Keratinocyte (primary cell): Measurements from ENCODE around the gene EPHA6.

Source experiments
- CTCF ChIP-seq, 3 experiments: IDR thresholded peaks in 1 of 3; conservative IDR thresholded peaks in 1 of 3; optimal IDR thresholded peaks in 1 of 3; 2 replicates in 2 of 3; 3 replicates in 1 of 3; pipeline versions ENCODE3 to v1.5.1; 2011; ENCODE audit warnings: low read length in 3 of 3, mild to moderate bottlenecking in 3 of 3, moderate library complexity in 2 of 3, control low read depth in 1 of 3, inconsistent platforms in 1 of 3; ENCODE audit not compliant: insufficient read depth in 2 of 3; ENCODE audit errors: extremely low read depth in 1 of 3
- EZH2 ChIP-seq: IDR thresholded peaks from one replicate; pipeline ENCODE4 v1.6.1; 2012; ENCODE audit warnings: inconsistent platforms, mild to moderate bottlenecking, low read length, moderate library complexity

- TF ChIP-seq CTCF (optimal IDR thresholded peaks at IDR 0.05 in 1 of 3, IDR thresholded peaks at IDR 0.05 in 1 of 3, conservative IDR thresholded peaks at IDR 0.05 in 1 of 3; ENCODE audit: extremely low read depth in 1 of 3, insufficient read depth in 2 of 3, low read length in 3 of 3) (no peak), EZH2 (no peak)
Observed at GRCh38 chr3:97108136-97108535, 293.7 kb downstream of the EPHA6 start.
